OCI-LY3 (cell line): Measurements from ENCODE around the gene SLC8A1.

ENCODE experiments used
- CTCF ChIP-seq: fragments of 200-600, 300-600 bp; sonication (generic); IDR thresholded peaks from 2 replicates; pipeline ENCODE4 v1.5.1; 2014; ENCODE audit warnings: antibody characterized with exemption, low read length, low read depth
- EZH2phosphoT487 ChIP-seq: fragments of 200-600 bp; shearing (Covaris generic); IDR thresholded peaks from 2 replicates; pipeline ENCODE4 v1.6.1; 2018; ENCODE audit warnings: antibody characterized with exemption, mixed run types, low read depth

GRCh38 chr2:40317046-40317445 lies 134.8 kb downstream of the SLC8A1 start:
- TF ChIP-seq CTCF (no peak), EZH2phosphoT487 (no peak)
